SHP77 (cell line): Measurements from ENCODE around the gene DNASE1L3.
A peak's percentile ranks its signal among the peaks of the same experiment; 100 is the strongest.
"Not testable (repeated sequence)": the region's sequence is repeated elsewhere in the genome, so short reads cannot be mapped to it uniquely, and the experiment has no call there.

Experiments used
- DNase-seq, 2 experiments: peaks; one replicate each; lab custom pipeline; 2025; lab: John Stamatoyannopoulos, UW

DNASE1L3 gene, protein sequence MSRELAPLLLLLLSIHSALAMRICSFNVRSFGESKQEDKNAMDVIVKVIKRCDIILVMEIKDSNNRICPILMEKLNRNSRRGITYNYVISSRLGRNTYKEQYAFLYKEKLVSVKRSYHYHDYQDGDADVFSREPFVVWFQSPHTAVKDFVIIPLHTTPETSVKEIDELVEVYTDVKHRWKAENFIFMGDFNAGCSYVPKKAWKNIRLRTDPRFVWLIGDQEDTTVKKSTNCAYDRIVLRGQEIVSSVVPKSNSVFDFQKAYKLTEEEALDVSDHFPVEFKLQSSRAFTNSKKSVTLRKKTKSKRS

GRCh38 chr3:58210761-58211460 is at the start of gene DNASE1L3:
TSS of gene DNASE1L3 (minus strand) at chr3:58210972. CDS start at chr3:58210906, 66 bp downstream.
- DNase-seq: no peak

- DNase-seq: no peak
Observed at GRCh38 chr3:58260261-58260731, 49.5 kb upstream of the DNASE1L3 start.

GRCh38 chr3:58258392-58259055 is 47.8 kb upstream of the DNASE1L3 start:
- DNase-seq: no peak

- DNase-seq: no peak
Observed at GRCh38 chr3:58256511-58256910, 45.7 kb upstream of the DNASE1L3 start.

- no peak for DNase-seq
Observed at GRCh38 chr3:58256061-58256460, 45.3 kb upstream of the DNASE1L3 start.

- no peak for DNase-seq
Observed at GRCh38 chr3:58254144-58254543, 43.4 kb upstream of the DNASE1L3 start.

GRCh38 chr3:58251631-58252035 is 40.9 kb upstream of the DNASE1L3 start:
- DNase-seq: no peak

- no peak for DNase-seq
Observed at GRCh38 chr3:58250093-58250707, 39.4 kb upstream of the DNASE1L3 start.

- DNase-seq: no peak
Observed at GRCh38 chr3:58249358-58250092, 38.8 kb upstream of the DNASE1L3 start.

GRCh38 chr3:58246148-58247047 is 35.6 kb upstream of the DNASE1L3 start:
- DNase-seq: no peak

DNA sequence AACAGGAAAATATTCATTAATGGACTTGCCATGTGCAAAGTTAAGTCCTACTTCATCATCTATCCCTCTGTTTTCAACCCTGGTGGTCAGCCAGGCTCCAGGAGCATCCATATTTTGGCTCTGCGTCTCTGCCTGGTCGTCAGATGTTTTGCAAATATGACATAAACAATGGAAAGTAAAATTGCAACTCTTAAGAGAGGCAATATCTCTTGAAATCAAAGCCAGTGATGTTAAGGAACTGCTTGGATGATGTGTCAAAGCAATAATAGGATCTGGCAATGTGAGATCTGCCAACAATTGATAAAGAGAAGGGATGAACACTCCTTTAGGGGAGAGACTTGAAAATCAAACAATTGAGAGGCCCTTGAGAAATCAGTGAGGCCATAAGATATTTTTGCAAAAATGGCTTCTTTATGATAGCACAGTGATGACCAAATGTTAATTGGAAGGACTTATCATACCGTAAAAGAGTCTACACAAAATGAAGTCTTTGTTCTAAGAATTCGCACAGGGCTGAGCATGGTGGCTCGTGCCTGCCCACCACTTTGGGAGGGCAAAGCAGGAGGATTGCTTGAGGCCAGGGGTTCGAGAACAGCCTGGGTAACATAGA is 33.3 kb upstream of the DNASE1L3 start:
- DNase-seq: no peak

GRCh38 chr3:58242860-58243259 is 32.1 kb upstream of the DNASE1L3 start:
- not testable (repeated sequence) for DNase-seq

- no peak for DNase-seq
Observed at GRCh38 chr3:58242340-58242739, 31.6 kb upstream of the DNASE1L3 start.

DNA sequence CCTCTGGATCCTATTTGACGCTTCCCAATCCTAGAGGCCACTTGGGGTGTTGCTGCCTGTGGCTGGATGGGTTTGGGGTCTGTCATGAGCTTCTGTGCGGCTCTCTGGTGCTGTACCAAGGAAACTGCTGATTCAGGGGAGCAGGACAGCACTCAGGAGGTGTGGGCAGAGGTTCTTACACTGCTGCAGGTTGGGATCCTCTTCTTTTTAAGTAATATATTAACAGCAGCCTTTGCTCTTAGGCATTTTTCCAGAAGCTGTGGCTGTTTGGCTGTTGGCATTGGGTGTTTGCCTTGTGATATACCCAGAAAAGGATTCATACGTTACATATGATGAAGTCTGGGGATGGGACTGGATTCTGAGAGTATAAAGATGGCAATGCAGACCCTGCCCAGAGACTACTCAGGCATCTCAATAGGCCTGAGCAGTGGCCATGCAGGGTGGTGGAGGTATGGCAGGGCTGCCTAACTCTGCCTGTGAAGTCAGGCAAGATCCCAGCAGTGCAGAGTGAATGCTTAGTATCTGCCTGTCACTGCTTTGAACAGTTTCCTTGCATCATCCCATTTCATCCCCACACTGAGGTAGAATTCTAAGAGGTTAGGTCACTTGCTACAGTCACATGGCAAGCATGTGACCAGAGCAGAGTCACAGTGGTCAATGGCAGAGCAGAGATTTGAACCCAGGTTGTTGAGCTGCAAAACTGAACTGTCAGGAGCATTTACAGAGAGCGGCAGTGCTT is 30.7 kb upstream of the DNASE1L3 start:
- DNase-seq: no peak

GRCh38 chr3:58238830-58239229 is 28.1 kb upstream of the DNASE1L3 start:
- no peak for DNase-seq

DNA sequence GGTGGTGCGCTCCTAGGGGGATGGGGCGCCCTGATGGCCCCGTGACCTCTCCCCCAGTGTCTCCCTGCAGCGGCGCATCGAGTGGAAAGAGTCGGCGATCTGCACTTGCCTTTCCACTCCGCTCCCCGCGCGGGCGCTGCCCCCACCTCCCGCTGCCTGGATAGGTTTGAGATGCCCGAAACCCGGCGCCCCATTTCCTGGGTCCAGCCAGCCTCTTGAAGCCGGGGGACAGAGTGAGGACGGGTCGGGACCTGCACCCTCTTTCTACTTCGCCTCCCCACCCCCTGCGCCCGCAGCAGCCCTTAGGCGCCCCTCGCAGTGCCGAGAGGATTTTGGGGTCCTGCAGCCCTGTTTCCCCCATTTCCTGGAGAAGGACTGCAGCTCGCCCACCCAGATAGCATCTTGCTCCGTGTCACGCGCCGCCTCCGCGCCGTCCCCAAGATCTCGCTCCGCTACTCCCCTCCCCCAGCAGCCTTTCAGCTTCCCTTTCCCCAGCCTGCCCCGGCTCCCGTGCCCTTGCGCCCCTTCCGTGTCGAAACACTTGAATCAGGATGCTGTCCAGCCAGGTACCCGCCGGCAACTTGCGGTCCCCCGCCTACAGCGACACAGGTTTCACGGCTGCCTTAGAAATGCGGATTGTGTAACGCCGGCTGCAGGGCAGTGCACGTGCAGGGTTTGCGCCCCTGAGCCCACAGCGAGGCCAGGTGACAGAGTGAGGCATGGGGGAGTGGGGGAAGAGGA is 27.3 kb upstream of the DNASE1L3 start:
- DNase-seq: peak in 1 of 2 experiments; percentile 54

- DNase-seq: peak; percentile 45 to 54
Observed at GRCh38 chr3:58237238-58237940, 26.6 kb upstream of the DNASE1L3 start, which contains the start of gene ABHD6. TSS of gene ABHD6 (plus strand) at chr3:58237792. CDS start at chr3:58256587, 18,795 bp downstream.
